Smooth muscle cell (in vitro differentiated cells): Measurements from ENCODE around the gene FNDC3A. TPM values are rescaled to one million over a fixed set of nuclear protein-coding genes. Genes with fewer than 3 reads are reported as not detected.

Source experiments
- DNase-seq: peaks from one replicate; lab custom pipeline; 2025; ENCODE audit not compliant: unreplicated experiment; lab: John Stamatoyannopoulos, UW
- H2AFZ ChIP-seq: fragments of 200-600 bp; sonication (generic); 2 replicates; pipeline ENCODE4 v1.6.0; 2016; ENCODE audit warnings: antibody characterized with exemption, low read depth, mild to moderate bottlenecking
- H3F3A ChIP-seq: fragments of 200-600 bp; sonication (generic); 2 replicates; pipeline ENCODE4 v1.6.0; 2017; ENCODE audit warnings: antibody characterized with exemption, low read depth
- H3K27ac ChIP-seq: fragments of 200-600 bp; sonication (generic); 2 replicates; pipeline ENCODE4 v1.5.1; 2016; ENCODE audit warnings: low read depth, mild to moderate bottlenecking
- H3K27me3 ChIP-seq: fragments of 200-600 bp; sonication (generic); 2 replicates; pipeline ENCODE4 v1.6.1; 2016; ENCODE audit warnings: low read depth, mild to moderate bottlenecking
- H3K36me3 ChIP-seq: fragments of 200-600 bp; sonication (generic); 2 replicates; pipeline ENCODE4 v1.5.1; 2016; ENCODE audit warnings: low read depth
- H3K4me1 ChIP-seq: fragments of 200-600 bp; sonication (generic); 2 replicates; pipeline ENCODE4 v1.5.1; 2016; ENCODE audit warnings: low read depth
- H3K4me2 ChIP-seq: fragments of 200-600 bp; sonication (generic); 2 replicates; pipeline ENCODE4 v1.6.0; 2016; ENCODE audit warnings: mild to moderate bottlenecking
- H3K4me3 ChIP-seq: fragments of 200-600 bp; sonication (generic); 2 replicates; pipeline ENCODE4 v1.5.1; 2016; ENCODE audit warnings: mild to moderate bottlenecking
- H3K79me2 ChIP-seq: fragments of 200-600 bp; sonication (generic); 2 replicates; pipeline ENCODE4 v1.6.0; 2016; ENCODE audit warnings: low read depth, mild to moderate bottlenecking
- H3K9ac ChIP-seq: fragments of 200-600 bp; sonication (generic); 2 replicates; pipeline ENCODE4 v1.6.0; 2016; ENCODE audit warnings: low read depth
- H3K9me3 ChIP-seq: fragments of 200-600 bp; sonication (generic); replicated peaks from 2 replicates; pipeline ENCODE4 v1.5.1; 2016; ENCODE audit warnings: low read depth
- H4K20me1 ChIP-seq: fragments of 200-600 bp; sonication (generic); 2 replicates; pipeline ENCODE4 v1.6.0; 2016; ENCODE audit warnings: low read depth
- CTCF ChIP-seq: fragments of 200-600 bp; sonication (generic); IDR thresholded peaks from 2 replicates; pipeline ENCODE4 v1.5.1; 2017; ENCODE audit warnings: borderline replicate concordance, mild to moderate bottlenecking, antibody characterized with exemption; ENCODE audit not compliant: insufficient read depth, poor library complexity, severe bottlenecking
- WGBS: methylation state at CpG from one replicate; pipeline ENCODE4 v1.1.7; 2016; ENCODE audit warnings: low lambda C conversion rate; 5-methylcytosine and 5-hydroxymethylcytosine counted together
- polyA plus RNA-seq: library from polyadenylated mRNA; unstranded; fragments of >200 nt; fragmentation: Nextera tagmentation; extraction: Ambion mirVana; gene quantifications from 2 replicates; pipeline ENCODE4 v1.2.1, GENCODE V29; 2016
- total RNA-seq: library from RNA; depleted of rRNA; stranded (reverse); fragments of >200 nt; gene quantifications from 2 replicates; pipeline ENCODE4 v1.2.3, GENCODE V29; 2014

The FNDC3A gene
- total and polyA plus RNA-seq, 2 experiments from 2014 or later, result 22.0 to 104 TPM

GRCh38 chr13:49220036-49220855, 244.5 kb downstream of the FNDC3A start, which contains the start of gene MLNR:
MLNR (plus strand) TSS chr13:49220338; CDS start chr13:49220338, 0 bp downstream.
- no peaks in the 10 kb centered on the region for H3K9me3 ChIP-seq
- H3K36me3 ChIP-seq, result no peaks in the 10 kb centered on the region
- H3K4me2 ChIP-seq, result peak within 1 kb of the TSS; percentile 79
- H3K4me1 ChIP-seq, result no peaks in the 10 kb centered on the region
- WGBS, result 7% methylated on average over 66 of the region's 111 CpGs
- no peak for TF ChIP-seq CTCF
- peaks cover 94% of the 10 kb centered on the region for H3K27me3 ChIP-seq
- H3K27ac ChIP-seq, result no peak within 1 kb of the TSS
- DNase-seq, result no peak
- H3K79me2 ChIP-seq, result no peaks in the 10 kb centered on the region
- H2AFZ ChIP-seq, result no peak within 1 kb of the TSS
- H3K9ac ChIP-seq, result no peak within 1 kb of the TSS
- H4K20me1 ChIP-seq, result no peaks in the 10 kb centered on the region
- no peaks in the 10 kb centered on the region for H3F3A ChIP-seq
- peak within 1 kb of the TSS; percentile 35 for H3K4me3 ChIP-seq

GRCh38 chr13:49220856-49221589, 245.3 kb downstream of the FNDC3A start:
- DNase-seq, result no peak
- peak overlapping the region; percentile 79 for H3K4me2 ChIP-seq
- peaks cover 99% of the 10 kb centered on the region for H3K27me3 ChIP-seq
- no peaks in the 10 kb centered on the region for H4K20me1 ChIP-seq
- no peak overlapping the region for H3K27ac ChIP-seq
- no peaks in the 10 kb centered on the region for H3K9me3 ChIP-seq
- peak overlapping the region; percentile 35 for H3K4me3 ChIP-seq
- WGBS, result 11% methylated on average over 67 of the region's 73 CpGs
- no peak overlapping the region for H2AFZ ChIP-seq
- TF ChIP-seq CTCF, result no peak
- no peaks in the 10 kb centered on the region for H3F3A ChIP-seq
- no peak overlapping the region for H3K9ac ChIP-seq
- no peaks in the 10 kb centered on the region for H3K79me2 ChIP-seq
- H3K4me1 ChIP-seq, result no peaks in the 10 kb centered on the region
- no peaks in the 10 kb centered on the region for H3K36me3 ChIP-seq

DNA sequence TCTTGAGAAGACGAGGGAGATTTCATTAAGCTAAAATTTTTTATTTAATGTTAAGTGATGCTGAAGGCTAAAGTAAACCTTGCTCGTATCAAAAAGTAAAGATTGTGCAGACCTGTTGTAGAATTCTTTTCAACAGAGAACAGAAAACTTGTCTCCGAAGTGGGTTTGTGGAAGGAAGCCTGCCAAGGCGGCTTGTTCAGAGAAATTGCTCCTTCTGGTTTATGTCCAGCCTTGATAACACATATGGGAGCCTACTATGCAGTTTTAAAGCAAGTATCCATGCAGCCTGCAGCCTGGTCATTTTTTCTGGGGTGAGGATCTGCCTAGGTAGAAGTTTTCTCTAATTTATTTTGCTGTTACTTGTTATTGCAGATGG, 245.9 kb downstream of the FNDC3A start:
- no peak overlapping the region for H2AFZ ChIP-seq
- H3F3A ChIP-seq, result no peaks in the 10 kb centered on the region
- H3K79me2 ChIP-seq, result no peaks in the 10 kb centered on the region
- TF ChIP-seq CTCF, result no peak
- H3K9me3 ChIP-seq, result no peaks in the 10 kb centered on the region
- H3K9ac ChIP-seq, result no peak overlapping the region
- no peaks in the 10 kb centered on the region for H3K4me1 ChIP-seq
- H3K27ac ChIP-seq, result no peak overlapping the region
- 81% methylated on average over 4 of the region's 4 CpGs for WGBS
- no peak overlapping the region for H3K4me2 ChIP-seq
- no peaks in the 10 kb centered on the region for H3K36me3 ChIP-seq
- DNase-seq, result no peak
- H3K4me3 ChIP-seq, result no peak overlapping the region
- H3K27me3 ChIP-seq, result peaks cover 95% of the 10 kb centered on the region
- H4K20me1 ChIP-seq, result no peaks in the 10 kb centered on the region
